ENCODE results near the gene LSAMP. TPM values are rescaled to one million over a fixed set of nuclear protein-coding genes. Genes with fewer than 3 reads are reported as not detected.

LSAMP gene
- total RNA-seq, 1 experiment from 2014 or later, result 0.90 TPM

DNA sequence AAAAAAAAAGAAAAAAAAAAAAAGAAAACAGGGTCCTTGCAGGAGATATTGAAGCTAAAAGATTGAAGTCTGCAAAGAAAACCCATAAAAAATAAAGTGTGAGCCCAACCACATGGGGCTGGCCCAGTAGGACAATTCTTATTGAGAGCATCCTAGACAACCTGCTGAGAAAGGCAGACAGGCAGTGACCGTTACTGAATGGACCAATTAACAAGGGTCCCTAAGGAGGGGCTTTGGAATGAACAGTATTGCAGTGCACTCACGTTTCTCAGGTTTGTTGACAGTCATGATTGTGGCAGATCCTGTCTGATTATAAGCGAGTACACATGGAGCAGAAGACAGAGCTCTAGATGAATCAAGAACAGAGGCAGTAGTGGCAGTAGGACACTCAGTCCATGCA lies 168.6 kb downstream of the LSAMP start:
- WGBS (ENCODE audit: extremely low coverage, insufficient read length, low lambda C conversion rate), result no CpG with 5 or more reads among the region's 3 CpGs
- Histone ChIP-seq H3K27me3 (ENCODE audit: insufficient read depth, low read length) (no peaks in the 10 kb centered on the region), H2BK5ac (ENCODE audit: insufficient read length, low read length) (no peak overlapping the region)

More for the DNA sequence above, 168.6 kb downstream of the LSAMP start:
- no peak overlapping the region for H3K14ac ChIP-seq (ENCODE audit: insufficient read depth, low read length)
- no peaks in the 10 kb centered on the region for H3K4me1 ChIP-seq (ENCODE audit: insufficient read depth, low read length)
- no peak overlapping the region for H2BK20ac ChIP-seq (ENCODE audit: low read depth, low read length, poor library complexity, severe bottlenecking)
- no peaks in the 10 kb centered on the region for H3K79me1 ChIP-seq (ENCODE audit: insufficient read depth, low read depth, low read length, poor library complexity, severe bottlenecking)
- H4K20me1 ChIP-seq (ENCODE audit: control insufficient read depth, insufficient read depth, insufficient read length), result no peaks in the 10 kb centered on the region
- DNase-seq, result no peak
- no peak overlapping the region for H3K9ac ChIP-seq (ENCODE audit: extremely low read depth, insufficient read length, low read length)
- Mint-ChIP-seq H3K9me3 (no peaks in the 10 kb centered on the region), H3K4me3 (no peak overlapping the region), H3K27ac (no peak overlapping the region), H3K36me3 (ENCODE audit: insufficient read depth in 1 of 3, low read depth in 3 of 3) (no peaks in the 10 kb centered on the region), H3K27me3 (ENCODE audit: low read depth) (no peaks in the 10 kb centered on the region; the same call in 1 of the 2 replicates), H3K4me1 (peaks cover 15 to 17% of the 10 kb centered on the region in 2 experiments)
- no peaks in the 10 kb centered on the region for H3K9me3 ChIP-seq (ENCODE audit: control insufficient read depth, low read depth, low read length)
- H3T11ph ChIP-seq (ENCODE audit: low read length), result no peak overlapping the region
- no peak overlapping the region for H4K91ac ChIP-seq (ENCODE audit: insufficient read length, low read depth, low read length)
- no peak overlapping the region for H2BK12ac ChIP-seq (ENCODE audit: insufficient read length, low read depth, low read length)
- H3K4me2 ChIP-seq (ENCODE audit: insufficient read depth, insufficient read length, low read length), result no peak overlapping the region
- H3K27ac ChIP-seq (ENCODE audit: insufficient read length, low read depth, low read length), result no peak overlapping the region
- no peak overlapping the region for H3K23ac ChIP-seq (ENCODE audit: insufficient read length, low read depth, low read length)
- no peak overlapping the region for H3K56ac ChIP-seq (ENCODE audit: insufficient read length, low read depth, low read length)
- no peak overlapping the region for H4K5ac ChIP-seq (ENCODE audit: insufficient read length, low read depth, low read length)
- H2AFZ ChIP-seq (ENCODE audit: low read length), result no peak overlapping the region
- H3K23me2 ChIP-seq (ENCODE audit: insufficient read length, low read depth, low read length, poor library complexity, severe bottlenecking), result no peaks in the 10 kb centered on the region
- TF ChIP-seq, protein P1, sequence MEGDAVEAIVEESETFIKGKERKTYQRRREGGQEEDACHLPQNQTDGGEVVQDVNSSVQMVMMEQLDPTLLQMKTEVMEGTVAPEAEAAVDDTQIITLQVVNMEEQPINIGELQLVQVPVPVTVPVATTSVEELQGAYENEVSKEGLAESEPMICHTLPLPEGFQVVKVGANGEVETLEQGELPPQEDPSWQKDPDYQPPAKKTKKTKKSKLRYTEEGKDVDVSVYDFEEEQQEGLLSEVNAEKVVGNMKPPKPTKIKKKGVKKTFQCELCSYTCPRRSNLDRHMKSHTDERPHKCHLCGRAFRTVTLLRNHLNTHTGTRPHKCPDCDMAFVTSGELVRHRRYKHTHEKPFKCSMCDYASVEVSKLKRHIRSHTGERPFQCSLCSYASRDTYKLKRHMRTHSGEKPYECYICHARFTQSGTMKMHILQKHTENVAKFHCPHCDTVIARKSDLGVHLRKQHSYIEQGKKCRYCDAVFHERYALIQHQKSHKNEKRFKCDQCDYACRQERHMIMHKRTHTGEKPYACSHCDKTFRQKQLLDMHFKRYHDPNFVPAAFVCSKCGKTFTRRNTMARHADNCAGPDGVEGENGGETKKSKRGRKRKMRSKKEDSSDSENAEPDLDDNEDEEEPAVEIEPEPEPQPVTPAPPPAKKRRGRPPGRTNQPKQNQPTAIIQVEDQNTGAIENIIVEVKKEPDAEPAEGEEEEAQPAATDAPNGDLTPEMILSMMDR (conservative IDR thresholded peaks at IDR 0.05), result no peak
- no peak overlapping the region for H2AK5ac ChIP-seq (ENCODE audit: insufficient read length, low read length)
- no peak overlapping the region for H3K4ac ChIP-seq (ENCODE audit: low read depth, low read length)
- no peaks in the 10 kb centered on the region for H3K79me2 ChIP-seq (ENCODE audit: insufficient read depth, low read length)
- no peak overlapping the region for H3K18ac ChIP-seq (ENCODE audit: insufficient read length, low read depth, low read length)
- H2BK15ac ChIP-seq (ENCODE audit: low read depth, low read length), result no peak overlapping the region
- H4K8ac ChIP-seq (replicated peaks; ENCODE audit: insufficient read length, low read depth, low read length), result no peak overlapping the region
- no peak overlapping the region for H2BK120ac ChIP-seq (ENCODE audit: low read depth, low read length, poor library complexity, severe bottlenecking)
